HT-29 (cell line): ENCODE results near the gene GLB1L3. TPM values are rescaled to one million over a fixed set of nuclear protein-coding genes. Genes with fewer than 3 reads are reported as not detected.
"Not testable (repeated sequence)": the region's sequence is repeated elsewhere in the genome, so short reads cannot be mapped to it uniquely, and the experiment has no call there.

Experiments
- DNase-seq: peaks from one replicate; pipeline ENCODE4 v3.0.0-alpha.2; 2015; ENCODE audit warnings: low spot score
- total RNA-seq: library from RNA; depleted of rRNA; stranded (reverse); fragments of >200 nt; shearing (Covaris generic); gene quantifications from 2 replicates; pipeline ENCODE4 v1.2.3, GENCODE V29; 2014

The GLB1L3 gene
- total RNA-seq, 1 experiment from 2014 or later: not detected

DNA sequence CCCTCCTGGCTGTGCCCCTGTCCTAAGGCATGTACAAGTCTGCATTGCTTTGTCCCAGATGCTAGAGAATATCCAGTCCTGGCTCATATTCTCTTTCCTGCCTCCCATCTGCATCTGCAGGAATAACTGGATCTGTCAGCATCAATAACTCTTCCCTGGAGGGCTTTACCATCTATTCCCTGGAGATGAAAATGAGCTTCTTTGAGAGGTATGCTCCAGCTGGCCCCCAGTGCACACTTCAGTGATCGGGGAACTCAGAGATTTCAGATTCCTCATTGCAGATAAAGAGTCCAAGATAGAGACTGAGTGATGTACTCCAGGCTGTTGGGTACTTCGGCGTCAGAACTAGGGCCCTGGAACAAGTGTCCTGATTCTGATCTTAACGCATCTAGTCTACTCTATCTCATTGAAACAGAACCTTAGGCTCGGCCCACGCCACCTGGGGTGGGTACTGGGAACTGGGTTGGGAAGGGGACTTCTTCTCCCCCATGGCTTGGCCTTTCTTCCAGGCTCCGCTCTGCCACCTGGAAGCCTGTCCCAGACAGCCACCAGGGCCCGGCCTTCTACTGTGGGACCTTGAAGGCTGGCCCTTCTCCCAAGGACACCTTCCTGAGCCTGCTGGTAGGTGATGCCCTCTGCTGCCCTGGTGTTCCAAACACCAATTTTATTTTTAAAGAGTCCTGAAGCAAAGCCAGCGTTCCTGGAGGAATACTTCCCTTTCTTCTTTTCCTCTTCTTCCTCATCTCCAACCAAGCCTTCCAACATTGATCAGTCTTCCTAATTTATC is 37.8 kb downstream of the GLB1L3 start:
- DNase-seq: no peak

GRCh38 chr11:134317103-134317502 is 40.9 kb downstream of the GLB1L3 start:
- no peak for DNase-seq

DNA sequence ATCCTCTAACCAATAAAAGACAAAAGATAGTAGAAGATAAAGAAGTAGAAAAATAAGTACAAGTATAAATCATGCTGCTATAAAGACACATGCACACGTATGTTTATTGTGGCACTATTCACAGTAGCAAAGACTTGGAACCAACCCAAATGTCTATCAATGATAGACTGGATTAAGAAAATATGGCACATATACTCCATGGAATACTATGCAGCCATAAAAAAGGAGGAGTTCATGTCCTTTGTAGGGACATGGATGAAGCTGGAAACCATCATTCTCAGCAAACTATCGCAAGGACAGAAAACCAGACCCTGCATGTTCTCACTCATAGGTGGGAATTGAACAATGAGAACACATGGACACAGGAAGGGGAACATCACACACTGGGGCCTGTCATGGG is 45.2 kb downstream of the GLB1L3 start:
- DNase-seq: not testable (repeated sequence)

- DNase-seq: no peak
These were observed 46.4 kb downstream of the GLB1L3 start for GRCh38 chr11:134322553-134322952.

GRCh38 chr11:134328433-134328832 is 52.3 kb downstream of the GLB1L3 start:
- no peak for DNase-seq

DNA sequence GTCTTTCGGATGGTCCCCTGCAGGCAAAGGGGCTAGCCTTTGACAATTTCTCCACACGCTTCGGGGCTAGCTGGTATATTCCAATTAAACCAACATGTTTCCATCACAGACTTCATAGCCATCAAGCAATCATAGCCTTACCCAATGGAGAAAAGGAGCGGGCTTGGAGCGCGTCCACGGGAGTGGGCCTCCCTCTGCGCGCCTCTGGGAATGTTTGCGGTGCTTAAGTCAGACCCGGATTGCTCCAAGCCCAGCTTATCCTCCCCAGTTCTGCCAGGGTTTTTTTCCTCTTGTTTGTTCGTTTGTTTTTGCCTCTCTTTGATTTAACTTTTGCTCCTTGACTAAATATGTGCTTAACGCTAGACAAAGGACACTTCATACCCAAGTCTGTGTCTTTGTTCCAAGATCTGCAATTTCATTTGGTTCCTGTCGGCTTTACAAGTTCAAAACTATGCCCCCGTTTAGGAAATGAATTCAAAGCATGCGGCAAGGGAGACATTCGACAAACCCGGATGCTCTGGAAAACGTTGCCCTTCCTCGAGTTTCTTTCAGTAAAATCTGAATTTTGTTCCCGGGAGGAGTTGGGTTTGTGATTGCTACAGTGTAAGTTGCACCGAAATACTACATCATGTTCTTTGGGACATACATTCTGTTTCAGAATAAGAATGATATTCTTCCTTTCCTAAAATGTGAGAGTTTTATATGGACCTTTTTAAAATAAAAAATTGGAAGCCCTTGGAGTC is 54.6 kb downstream of the GLB1L3 start:
- no peak for DNase-seq

- DNase-seq: peak; percentile 87
These were observed 55.4 kb downstream of the GLB1L3 start, which contains the start of gene GLB1L2 for GRCh38 chr11:134331354-134332188. Gene GLB1L2, plus strand, starts transcription at chr11:134331988. Its CDS starts 74 bp downstream, at chr11:134332062.

DNA sequence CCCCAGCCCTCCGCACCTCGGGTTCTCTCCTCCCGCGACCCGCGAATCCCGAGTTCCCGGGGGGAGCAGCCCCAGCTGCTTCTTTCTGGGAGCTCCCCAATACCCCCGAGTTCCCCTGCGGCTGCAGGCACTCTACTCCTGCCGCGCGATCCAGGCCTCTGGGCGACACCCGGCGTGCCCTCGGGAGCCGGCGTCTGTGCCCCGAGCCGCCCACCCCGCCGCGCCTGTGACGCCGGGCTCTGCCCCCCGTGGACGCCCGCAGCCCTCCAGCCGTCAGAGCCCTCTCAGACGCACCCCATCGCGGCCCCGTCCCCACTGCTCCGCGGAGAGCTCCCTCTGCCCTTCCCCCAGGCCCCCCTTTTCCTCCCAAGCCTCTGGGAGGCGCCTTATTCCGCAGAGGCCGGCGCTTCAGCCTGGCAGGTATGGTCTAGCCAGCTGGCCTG is 56.0 kb downstream of the GLB1L3 start:
- DNase-seq: peak; percentile 57

DNA sequence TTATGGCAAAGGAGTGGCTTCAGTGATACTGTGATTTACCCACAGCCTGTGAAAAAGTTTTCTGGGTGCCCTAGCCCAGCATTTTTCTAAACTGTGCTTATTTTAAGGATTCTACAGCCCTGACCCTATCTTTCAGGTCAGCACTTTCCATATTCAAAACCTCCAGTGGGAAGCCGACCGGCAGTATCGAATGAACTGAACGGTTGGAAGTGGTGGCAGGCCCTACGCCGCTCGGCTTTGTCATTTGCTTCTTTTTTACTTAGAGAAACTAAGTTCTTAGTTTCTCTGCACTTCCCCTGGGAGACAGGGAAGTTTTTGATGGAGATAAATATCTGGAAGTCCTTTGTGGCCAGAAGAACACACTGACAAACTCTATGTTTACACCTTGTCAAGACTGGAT is 56.6 kb downstream of the GLB1L3 start:
- DNase-seq: no peak

DNA sequence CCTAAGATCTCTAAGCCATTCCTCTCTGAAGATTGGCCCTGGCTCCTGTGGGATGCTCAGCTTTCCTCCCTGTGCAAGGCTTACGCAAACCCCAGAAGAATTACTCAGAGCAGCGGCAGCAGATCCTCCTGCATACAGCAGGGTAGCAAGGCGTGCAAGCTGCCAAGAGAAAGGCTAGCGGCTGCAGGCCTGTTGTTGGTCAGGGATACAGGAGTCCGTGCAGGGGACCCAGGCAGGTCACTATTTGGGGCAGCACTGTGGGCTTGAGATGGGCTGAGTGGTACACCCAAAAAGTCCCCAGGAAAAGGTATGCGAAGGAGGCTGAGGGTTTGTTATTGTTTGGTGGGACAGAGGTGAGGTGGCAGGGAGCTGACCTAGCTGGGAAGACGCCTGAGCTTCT is 57.1 kb downstream of the GLB1L3 start:
- DNase-seq: no peak

DNA sequence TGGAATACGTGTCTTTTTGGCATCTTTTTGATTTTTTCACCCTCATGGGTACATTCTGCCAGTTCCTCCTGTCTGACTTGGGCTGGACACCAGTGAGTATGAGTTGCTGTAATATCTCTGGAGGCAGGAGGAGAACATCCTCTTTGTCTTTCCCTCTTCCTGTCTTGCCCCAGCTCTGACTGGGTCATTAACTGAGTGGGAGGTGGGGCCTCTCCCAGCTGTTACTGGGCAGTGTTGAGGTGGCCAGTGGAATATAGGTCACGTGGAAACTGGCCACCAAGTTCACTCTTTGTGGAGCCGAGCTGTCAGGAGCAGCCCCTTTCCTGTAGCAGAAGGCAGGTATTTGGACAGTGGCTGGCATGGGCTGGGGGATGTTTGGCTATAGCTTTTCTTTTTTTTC is 57.8 kb downstream of the GLB1L3 start:
- DNase-seq: no peak

DNA sequence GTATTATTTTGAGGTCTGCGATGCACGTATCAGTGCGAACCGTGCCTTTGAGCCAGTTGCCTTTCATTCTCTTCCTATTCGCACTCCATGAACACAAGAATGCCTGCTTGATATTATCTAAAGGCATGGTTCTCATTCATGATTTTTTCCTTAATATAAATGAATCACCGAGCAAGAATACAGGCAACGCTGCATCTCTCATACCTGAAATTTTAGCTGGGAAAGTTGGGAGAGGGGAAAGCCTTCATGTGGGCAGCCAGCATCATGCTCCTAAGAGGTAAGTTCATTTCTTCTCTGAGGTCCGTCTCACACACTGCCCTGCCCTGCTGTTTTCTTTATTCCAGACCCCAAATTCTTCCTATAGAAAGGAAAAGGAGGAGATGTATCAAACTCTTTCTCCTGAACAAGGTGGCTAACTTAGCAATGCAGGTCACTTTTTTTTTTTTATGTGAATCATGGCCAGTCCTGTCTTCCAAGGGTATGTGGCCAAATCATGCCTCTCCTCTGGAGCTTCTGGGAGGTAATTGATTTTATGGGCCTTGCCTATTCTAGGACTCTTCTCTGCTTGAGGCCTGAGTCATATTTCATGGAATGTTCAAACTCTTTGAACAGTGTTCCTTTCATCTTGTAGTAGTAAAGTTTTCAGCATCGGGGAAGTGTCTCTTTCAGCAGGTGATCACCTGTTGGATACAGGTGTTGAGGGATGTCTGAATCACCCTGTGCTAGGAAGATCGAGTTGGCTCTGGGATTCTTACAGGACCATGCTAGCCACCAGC is 58.8 kb downstream of the GLB1L3 start:
- no peak for DNase-seq

GRCh38 chr11:134337051-134337450 is 60.9 kb downstream of the GLB1L3 start:
- DNase-seq: no peak

DNA sequence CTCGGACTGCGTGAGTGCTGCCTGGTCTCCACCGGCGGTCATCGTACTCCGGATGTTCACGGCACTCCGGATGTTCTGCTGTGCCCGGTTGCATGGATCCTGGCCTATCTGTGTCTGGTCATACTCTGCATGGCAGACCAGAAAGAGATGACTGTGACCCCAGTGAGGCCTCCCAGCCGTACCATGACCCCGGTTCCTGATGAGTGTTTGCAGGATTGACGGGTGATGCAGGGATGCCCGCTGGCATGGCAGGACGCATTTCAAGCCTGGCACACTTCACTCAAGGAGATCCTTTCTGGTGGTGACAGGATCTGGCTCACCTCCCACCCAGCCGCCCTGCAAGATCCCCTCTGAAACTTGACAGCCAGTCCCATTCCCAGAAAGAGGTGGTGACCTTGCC is 61.9 kb downstream of the GLB1L3 start:
- DNase-seq: no peak

DNA sequence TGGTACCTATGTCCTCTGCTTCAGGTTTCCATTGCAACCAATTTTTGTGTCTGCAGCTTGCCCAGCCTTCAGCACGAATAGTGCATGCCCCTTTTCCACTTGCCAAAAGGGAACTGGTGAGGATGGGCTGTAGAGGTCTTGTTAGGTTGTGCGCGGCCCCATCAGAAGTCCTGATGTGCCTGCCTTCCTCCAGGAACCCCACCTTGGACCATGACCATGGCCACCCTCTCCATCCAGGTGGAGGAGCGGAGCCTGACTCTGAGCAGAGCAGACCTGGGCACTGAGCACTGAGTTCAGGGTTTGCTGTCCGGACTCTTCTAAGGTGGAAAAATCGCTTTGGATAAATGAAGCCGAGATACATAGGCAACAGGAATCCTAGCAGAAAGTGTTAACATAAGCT is 62.5 kb downstream of the GLB1L3 start:
- DNase-seq: no peak

GRCh38 chr11:134339756-134340155 is 63.6 kb downstream of the GLB1L3 start:
- DNase-seq: peak; percentile 46

- no peak for DNase-seq
These were observed 64.3 kb downstream of the GLB1L3 start for GRCh38 chr11:134340354-134340964.

GRCh38 chr11:134341805-134342571 is 65.8 kb downstream of the GLB1L3 start:
- no peak for DNase-seq

DNA sequence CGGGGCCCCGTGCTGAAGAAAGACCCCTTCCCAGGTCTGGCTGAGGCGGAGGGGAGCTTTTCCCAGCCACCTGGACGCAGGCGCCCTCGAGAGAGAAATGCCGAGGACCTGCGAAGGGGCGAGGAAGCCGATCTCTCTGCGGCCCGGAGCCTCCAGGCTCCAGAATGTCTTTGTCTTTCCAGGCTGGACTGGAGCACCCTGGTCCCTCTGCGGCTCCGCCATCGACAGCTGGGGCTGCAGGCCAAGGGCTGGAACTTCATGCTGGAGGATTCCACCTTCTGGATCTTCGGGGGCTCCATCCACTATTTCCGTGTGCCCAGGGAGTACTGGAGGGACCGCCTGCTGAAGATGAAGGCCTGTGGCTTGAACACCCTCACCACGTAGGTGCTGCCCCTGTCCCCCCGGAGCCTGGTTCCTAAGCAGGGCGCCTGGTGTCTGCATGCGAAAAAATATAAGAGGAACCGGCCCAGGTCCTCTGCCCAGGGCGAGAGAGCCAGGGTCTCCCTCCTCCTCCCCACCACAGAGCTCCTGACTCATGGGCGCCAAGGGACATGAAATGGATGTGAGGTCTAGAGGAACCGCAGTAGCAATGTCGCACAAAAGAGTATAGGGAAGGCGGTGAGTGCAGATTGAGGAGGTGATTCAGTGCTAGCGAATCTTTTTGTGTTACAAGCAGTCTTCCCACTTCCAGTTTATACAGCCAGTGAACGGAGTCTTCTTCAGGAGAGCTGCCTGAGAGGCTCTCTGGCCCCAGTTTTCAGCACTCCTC is 66.6 kb downstream of the GLB1L3 start:
- no peak for DNase-seq
